Spleen (tissue), 11 donors: ENCODE results near the gene SAMD7. TPM values are rescaled to one million over a fixed set of nuclear protein-coding genes. Genes with fewer than 3 reads are reported as not detected.

Experiments used
- DNase-seq: peaks from one replicate; pipeline ENCODE4 v3.0.0-alpha.2; 2020
- H3K27ac ChIP-seq, 8 donors: fragments of 200-600 bp; sonication (generic) in 7 of 8; 1 replicate in 4 of 8; 2 replicates in 4 of 8; pipeline versions ENCODE4 v1.5.0 to v1.8.0; 2016 to 2021; ENCODE audit warnings: inconsistent platforms in 4 of 8, mild to moderate bottlenecking in 4 of 8, moderate library complexity in 1 of 8
- H3K27me3 ChIP-seq, 7 donors: fragments of 200-600 bp; sonication (generic) in 6 of 7; replicated peaks in 1 of 7; 1 replicate in 4 of 7; 2 replicates in 3 of 7; pipeline versions ENCODE4 v1.5.0 to v1.8.0; 2016 to 2021; ENCODE audit warnings: inconsistent platforms in 3 of 7, mild to moderate bottlenecking in 1 of 7
- H3K36me3 ChIP-seq, 6 donors: fragments of 200-600 bp; sonication (generic) in 5 of 6; 1 replicate in 4 of 6; 2 replicates in 2 of 6; pipeline versions ENCODE4 v1.5.0 to v1.8.0; 2016 to 2021; ENCODE audit warnings: inconsistent platforms in 2 of 6
- H3K4me1 ChIP-seq, 6 donors: fragments of 200-600 bp; sonication (generic) in 5 of 6; 1 replicate in 3 of 6; 2 replicates in 3 of 6; pipeline versions ENCODE4 v1.5.0 to v1.8.0; 2016 to 2021; ENCODE audit warnings: inconsistent platforms in 3 of 6
- H3K4me3 ChIP-seq, 8 donors: fragments of 200-600 bp; sonication (generic) in 7 of 8; 1 replicate in 4 of 8; 2 replicates in 4 of 8; pipeline versions ENCODE4 v1.5.0 to v1.8.0; 2016 to 2021; ENCODE audit warnings: inconsistent platforms in 4 of 8, mild to moderate bottlenecking in 4 of 8, moderate library complexity in 2 of 8
- H3K9me3 ChIP-seq, 8 donors: fragments of 200-600 bp; sonication (generic) in 7 of 8; 1 replicate in 4 of 8; 2 replicates in 4 of 8; pipeline versions ENCODE4 v1.5.0 to v1.8.0; 2016 to 2021; ENCODE audit warnings: inconsistent platforms in 4 of 8
- CTCF ChIP-seq, 11 experiments: fragments of 200-600 bp in 7 of 11; fragments of 450-650 bp in 4 of 11; sonication (generic) in 4 of 11; IDR thresholded peaks in 8 of 11; conservative IDR thresholded peaks in 3 of 11; 1 replicate in 7 of 11; 2 replicates in 4 of 11; pipeline versions ENCODE4 v1.4.0 to v1.8.0; 2016 to 2021; ENCODE audit warnings: antibody characterized with exemption in 11 of 11, inconsistent platforms in 4 of 11, mild to moderate bottlenecking in 1 of 11
- POLR2A ChIP-seq, 3 donors: fragments of 450-650 bp; IDR thresholded peaks; one replicate each; pipeline ENCODE4 v1.5.1; 2017; ENCODE audit warnings: antibody characterized with exemption in 3 of 3, mild to moderate bottlenecking in 1 of 3
- POLR2AphosphoS5 ChIP-seq, 3 donors: sonication (generic); formaldehyde crosslinking; IDR thresholded peaks; one replicate each; pipeline ENCODE4 v1.5.1; 2017; ENCODE audit warnings: antibody characterized with exemption in 3 of 3
- WGBS, 5 donors: extraction: QIAGEN DNeasy Blood & Tissue Kit in 3 of 5; methylation state at CpG; one replicate each; pipeline versions ENCODE4 v1.1.5 to v1.1.7; 2013 to 2018; 5-methylcytosine and 5-hydroxymethylcytosine counted together
- intact Hi-C: fragments of 100-400 bp; cut with DNase I; formaldehyde crosslinking; loops from one replicate; pipeline ENCODE4 v1.15.0; 2023; ENCODE audit warnings: low total_unique reads
- polyA plus RNA-seq, 3 donors: library from polyadenylated mRNA; stranded (reverse); fragments of 200-250 nt; gene quantifications; one replicate each; pipeline ENCODE4 v1.2.1, GENCODE V29; 2013
- total RNA-seq, 7 donors: library from RNA; depleted of rRNA in 3 of 7; stranded (reverse); fragments of >200 nt in 3 of 7; fragmentation: NEBNext Ultra II Directional in 4 of 7; extraction: Animal tissue kit (Norgen Biotek cat#: 25700) in 4 of 7; gene quantifications; one replicate each; pipeline versions ENCODE4 v1.1.0 to v1.2.1, GENCODE V29; 2016 to 2021
- donor health status: healthy with polysubstance abuse.
- donor health status: DM: no; HTN: no; CAD: no; lungs with moderate emphysema.
- donor health status: DM: no; HTN: no; CAD: no.
- donor health status: Bipolar disorder and iron deficiency.
- donor health status: healthy.
- donor health status: DM: no; HTN: no; CAD: no.
- donor health status: DM: yes; HTN: yes; CAD: no.

Gene SAMD7
- total and polyA plus RNA-seq, 10 donors = 0.03 to 0.08 (median 0.04) TPM; not detected in 7

- intact Hi-C loops = loop anchor here (10.0 kb wide), 1 partner anchor 202 kb away; the partner anchor contains the start of genes ACTRT3 and TERC
- TF ChIP-seq CTCF (IDR thresholded peaks at IDR 0.05 in 8 of 11, conservative IDR thresholded peaks at IDR 0.05 in 3 of 11) (peak in 9 of 11 experiments; percentile 28 to 71 (median 54)), POLR2A (IDR thresholded peaks at IDR 0.05) (peak; percentile 36 to 89 (median 83)), POLR2AphosphoS5 (IDR thresholded peaks at IDR 0.05) (peak; percentile 98 to 99 (median 98))
- H3K27ac ChIP-seq = peak within 1 kb of the TSS; percentile 96 to 98 (median 98)
- WGBS, 5 donors = 0 to 1% (median 1%) methylated on average over 22 to 37 of the region's 37 CpGs
- peaks cover 0 to 20% (median 0%) of the 10 kb centered on the region in 6 donors for H3K36me3 ChIP-seq
- H3K4me1 ChIP-seq = peaks cover 40 to 75% (median 52%) of the 10 kb centered on the region in 6 donors
- H3K4me3 ChIP-seq = peak within 1 kb of the TSS; percentile 70 to 87 (median 72)
- peak; percentile 99 for DNase-seq
- H3K9me3 ChIP-seq = no peaks in the 10 kb centered on the region
- H3K27me3 ChIP-seq = no peaks in the 10 kb centered on the region
Measured at GRCh38 chr3:169966428-169966950, 55.1 kb downstream of the SAMD7 start, which contains the start of gene SEC62. Gene SEC62, plus strand, starts transcription at chr3:169966807. Its CDS starts 16 bp downstream, at chr3:169966823.

GRCh38 chr3:169966951-169967915, 55.9 kb downstream of the SAMD7 start:
- H3K36me3 ChIP-seq = peaks cover 0 to 22% (median 0%) of the 10 kb centered on the region in 6 donors
- 4 to 7% (median 5%) methylated on average over 26 to 44 of the region's 44 CpGs for WGBS, 5 donors
- TF ChIP-seq POLR2AphosphoS5 (IDR thresholded peaks at IDR 0.05) (no peak), CTCF (IDR thresholded peaks at IDR 0.05 in 8 of 11, conservative IDR thresholded peaks at IDR 0.05 in 3 of 11) (no peak), POLR2A (IDR thresholded peaks at IDR 0.05) (no peak)
- DNase-seq = no peak
- H3K27me3 ChIP-seq = no peaks in the 10 kb centered on the region
- H3K4me3 ChIP-seq = peak overlapping the region; percentile 70 to 87 (median 72)
- intact Hi-C loops = loop anchor here (10.0 kb wide), 1 partner anchor 202 kb away; the partner anchor contains the start of genes ACTRT3 and TERC
- H3K4me1 ChIP-seq = peaks cover 47 to 83% (median 60%) of the 10 kb centered on the region in 6 donors
- no peaks in the 10 kb centered on the region for H3K9me3 ChIP-seq
- H3K27ac ChIP-seq = peak overlapping the region; percentile 96 to 98 (median 98)

- peak overlapping the region in 6 of 8 donors; percentile 33 to 98 (median 98) for H3K27ac ChIP-seq
- H3K4me3 ChIP-seq = peak overlapping the region in 6 of 8 donors; percentile 70 to 87 (median 74)
- H3K4me1 ChIP-seq = peaks cover 48 to 85% (median 68%) of the 10 kb centered on the region in 6 donors
- no peaks in the 10 kb centered on the region for H3K9me3 ChIP-seq
- H3K36me3 ChIP-seq = peaks cover 0 to 30% (median 2%) of the 10 kb centered on the region in 6 donors
- no peaks in the 10 kb centered on the region for H3K27me3 ChIP-seq
- WGBS, 5 donors = 45 to 67% (median 57%) methylated on average over 2 of the region's 2 CpGs
- no peak for TF ChIP-seq POLR2AphosphoS5 (IDR thresholded peaks at IDR 0.05)
- no peak for TF ChIP-seq CTCF (IDR thresholded peaks at IDR 0.05 in 8 of 11, conservative IDR thresholded peaks at IDR 0.05 in 3 of 11)
- no peak for TF ChIP-seq POLR2A (IDR thresholded peaks at IDR 0.05)
- DNase-seq = no peak
- intact Hi-C loops = loop anchor here (10.0 kb wide), 1 partner anchor 204 kb away; the partner anchor contains the start of genes ACTRT3 and TERC
Measured at GRCh38 chr3:169968224-169968885, 57.0 kb downstream of the SAMD7 start.
